Measurements from ENCODE around the gene BTBD9.

The BTBD9 gene

GRCh38 chr6:38353310-38354036 is 286.3 kb downstream of the BTBD9 start:
- no peak for ATAC-seq
- TF ChIP-seq BACH2 (CRISPR knock-in tag; IDR thresholded peaks at IDR 0.05; ENCODE audit: borderline replicate concordance) (no peak), SNAI2 (CRISPR knock-in tag; IDR thresholded peaks at IDR 0.05) (no peak), ISL1 (CRISPR knock-in tag; IDR thresholded peaks at IDR 0.05) (no peak), ZNF70 (CRISPR knock-in tag; IDR thresholded peaks at IDR 0.05) (no peak), RARB (CRISPR knock-in tag; IDR thresholded peaks at IDR 0.05) (no peak)
- TF ChIP-seq, protein P1, sequence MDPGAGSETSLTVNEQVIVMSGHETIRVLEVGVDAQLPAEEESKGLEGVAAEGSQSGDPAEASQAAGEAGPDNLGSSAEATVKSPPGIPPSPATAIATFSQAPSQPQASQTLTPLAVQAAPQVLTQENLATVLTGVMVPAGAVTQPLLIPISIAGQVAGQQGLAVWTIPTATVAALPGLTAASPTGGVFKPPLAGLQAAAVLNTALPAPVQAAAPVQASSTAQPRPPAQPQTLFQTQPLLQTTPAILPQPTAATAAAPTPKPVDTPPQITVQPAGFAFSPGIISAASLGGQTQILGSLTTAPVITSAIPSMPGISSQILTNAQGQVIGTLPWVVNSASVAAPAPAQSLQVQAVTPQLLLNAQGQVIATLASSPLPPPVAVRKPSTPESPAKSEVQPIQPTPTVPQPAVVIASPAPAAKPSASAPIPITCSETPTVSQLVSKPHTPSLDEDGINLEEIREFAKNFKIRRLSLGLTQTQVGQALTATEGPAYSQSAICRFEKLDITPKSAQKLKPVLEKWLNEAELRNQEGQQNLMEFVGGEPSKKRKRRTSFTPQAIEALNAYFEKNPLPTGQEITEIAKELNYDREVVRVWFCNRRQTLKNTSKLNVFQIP (CRISPR knock-in tag; IDR thresholded peaks at IDR 0.05; ENCODE audit: borderline replicate concordance, low read depth) = no peak

DNA sequence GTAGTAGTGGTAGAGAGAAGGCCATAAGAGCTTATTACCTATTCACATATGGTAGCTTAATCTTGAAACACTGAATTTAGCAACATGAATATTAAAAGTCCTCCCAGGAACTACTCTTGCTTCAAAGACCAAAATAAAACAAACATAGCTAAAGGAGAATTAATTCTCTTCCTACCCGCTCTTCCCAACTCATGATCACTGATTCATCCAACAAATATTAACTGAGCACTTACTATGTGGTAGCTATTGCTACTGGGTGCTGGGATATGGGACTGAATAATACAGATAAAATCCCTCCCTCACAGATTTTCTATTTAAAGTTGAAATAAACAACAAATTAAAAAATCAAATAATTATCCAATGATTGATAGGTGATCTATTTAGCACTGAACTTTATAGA is 287.1 kb downstream of the BTBD9 start:
- no peak for TF ChIP-seq ZNF8 (CRISPR knock-in tag; IDR thresholded peaks at IDR 0.05)
- TF ChIP-seq GLIS3 (CRISPR knock-in tag; IDR thresholded peaks at IDR 0.05) = no peak
- TF ChIP-seq ISL1 (CRISPR knock-in tag; IDR thresholded peaks at IDR 0.05) = no peak
- TF ChIP-seq, protein P1 (CRISPR knock-in tag; IDR thresholded peaks at IDR 0.05; ENCODE audit: borderline replicate concordance, low read depth) = no peak
- TF ChIP-seq BACH2 (CRISPR knock-in tag; IDR thresholded peaks at IDR 0.05; ENCODE audit: borderline replicate concordance) = no peak
- no peak for TF ChIP-seq OSR1 (CRISPR knock-in tag; IDR thresholded peaks at IDR 0.05)
- TF ChIP-seq ZNF565 (CRISPR knock-in tag; conservative IDR thresholded peaks at IDR 0.05; ENCODE audit: low read depth) = no peak
- TF ChIP-seq ESRRG (CRISPR knock-in tag; IDR thresholded peaks at IDR 0.05) = no peak
- no peak for TF ChIP-seq PPARA (CRISPR knock-in tag; IDR thresholded peaks at IDR 0.05; ENCODE audit: borderline replicate concordance)
- no peak for TF ChIP-seq TOX (CRISPR knock-in tag; IDR thresholded peaks at IDR 0.05; ENCODE audit: borderline replicate concordance)
- no peak for TF ChIP-seq ZFP3 (CRISPR knock-in tag; IDR thresholded peaks at IDR 0.05)
- no peak for TF ChIP-seq PATZ1 (CRISPR knock-in tag; IDR thresholded peaks at IDR 0.05; ENCODE audit: borderline replicate concordance)
- TF ChIP-seq CSDC2 (CRISPR knock-in tag; IDR thresholded peaks at IDR 0.05) = no peak
- TF ChIP-seq ZC3H10 (CRISPR knock-in tag; IDR thresholded peaks at IDR 0.05) = no peak
- TF ChIP-seq SNAI2 (CRISPR knock-in tag; IDR thresholded peaks at IDR 0.05) = no peak
- TF ChIP-seq TSHZ2 (CRISPR knock-in tag; IDR thresholded peaks at IDR 0.05) = no peak
- TF ChIP-seq ZNF70 (CRISPR knock-in tag; IDR thresholded peaks at IDR 0.05) = no peak
- TF ChIP-seq, protein P2, sequence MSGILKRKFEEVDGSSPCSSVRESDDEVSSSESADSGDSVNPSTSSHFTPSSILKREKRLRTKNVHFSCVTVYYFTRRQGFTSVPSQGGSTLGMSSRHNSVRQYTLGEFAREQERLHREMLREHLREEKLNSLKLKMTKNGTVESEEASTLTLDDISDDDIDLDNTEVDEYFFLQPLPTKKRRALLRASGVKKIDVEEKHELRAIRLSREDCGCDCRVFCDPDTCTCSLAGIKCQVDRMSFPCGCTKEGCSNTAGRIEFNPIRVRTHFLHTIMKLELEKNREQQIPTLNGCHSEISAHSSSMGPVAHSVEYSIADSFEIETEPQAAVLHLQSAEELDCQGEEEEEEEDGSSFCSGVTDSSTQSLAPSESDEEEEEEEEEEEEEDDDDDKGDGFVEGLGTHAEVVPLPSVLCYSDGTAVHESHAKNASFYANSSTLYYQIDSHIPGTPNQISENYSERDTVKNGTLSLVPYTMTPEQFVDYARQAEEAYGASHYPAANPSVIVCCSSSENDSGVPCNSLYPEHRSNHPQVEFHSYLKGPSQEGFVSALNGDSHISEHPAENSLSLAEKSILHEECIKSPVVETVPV (CRISPR knock-in tag; IDR thresholded peaks at IDR 0.05) = no peak
- no peak for TF ChIP-seq TCF4 (CRISPR knock-in tag; IDR thresholded peaks at IDR 0.05; ENCODE audit: borderline replicate concordance)
- no peak for TF ChIP-seq ZFP30 (CRISPR knock-in tag; IDR thresholded peaks at IDR 0.05)
- ATAC-seq = no peak

- TF ChIP-seq ZNF70 (CRISPR knock-in tag; IDR thresholded peaks at IDR 0.05) = peak; percentile 84
- TF ChIP-seq PPARA (CRISPR knock-in tag; IDR thresholded peaks at IDR 0.05; ENCODE audit: borderline replicate concordance) = no peak
- peak; percentile 37 for ATAC-seq
These were observed 288.8 kb downstream of the BTBD9 start for GRCh38 chr6:38350942-38351341.
